ENCODE data around the gene KLC4.

The KLC4 gene

DNA sequence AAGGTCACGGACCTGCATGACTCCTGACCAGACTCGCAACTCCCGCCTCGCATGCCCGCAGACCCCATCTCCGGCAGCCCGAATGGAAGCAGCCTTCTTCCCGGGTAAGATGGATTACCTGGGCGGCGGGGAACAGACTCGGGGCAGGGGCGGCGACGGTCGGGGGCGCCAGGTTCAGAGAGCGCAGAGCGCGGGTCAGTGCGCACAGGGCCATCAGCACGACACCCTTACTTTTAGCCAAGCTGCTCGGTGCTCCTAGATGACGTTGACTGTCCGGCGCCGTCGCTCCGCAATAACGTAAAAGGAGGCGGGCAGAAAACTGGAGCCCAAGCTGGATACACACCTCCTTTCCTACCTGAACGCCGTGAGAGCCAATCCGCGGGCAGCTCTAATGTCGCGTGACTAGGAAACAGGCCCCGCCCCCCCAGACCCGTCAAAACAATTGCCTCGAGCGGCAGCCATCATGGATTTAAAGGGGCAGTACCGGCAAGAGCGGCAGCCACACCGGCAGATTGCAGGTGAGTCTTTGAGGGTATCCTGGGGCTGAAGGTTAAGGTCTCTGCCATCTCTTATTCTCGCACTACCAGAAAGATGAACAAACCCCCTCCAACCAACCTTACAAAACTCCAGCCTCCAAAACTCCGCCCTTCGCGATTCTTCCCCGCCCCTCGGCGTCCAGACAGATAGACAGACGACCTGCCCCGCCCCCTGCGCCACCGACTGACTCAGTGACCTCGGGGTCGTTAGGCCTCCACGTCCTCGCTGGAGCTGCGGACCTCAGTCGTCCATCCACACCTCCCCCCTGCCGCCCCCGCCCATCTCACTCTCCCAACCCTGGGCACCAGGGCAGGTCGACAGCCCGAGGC, at the start of gene KLC4, which contains the start of gene MRPL2:
TSS of gene KLC4 (plus strand) at position 464 of the 866 bp plus-strand sequence. CDS start 1,705 bp downstream, outside the sequence.
TSS of gene MRPL2 (minus strand) at position 267 of the 866 bp plus-strand sequence. CDS start at position 214, 53 bp downstream.
- peak; percentile 94 for DNase-seq (ENCODE audit: low read depth)

DNA sequence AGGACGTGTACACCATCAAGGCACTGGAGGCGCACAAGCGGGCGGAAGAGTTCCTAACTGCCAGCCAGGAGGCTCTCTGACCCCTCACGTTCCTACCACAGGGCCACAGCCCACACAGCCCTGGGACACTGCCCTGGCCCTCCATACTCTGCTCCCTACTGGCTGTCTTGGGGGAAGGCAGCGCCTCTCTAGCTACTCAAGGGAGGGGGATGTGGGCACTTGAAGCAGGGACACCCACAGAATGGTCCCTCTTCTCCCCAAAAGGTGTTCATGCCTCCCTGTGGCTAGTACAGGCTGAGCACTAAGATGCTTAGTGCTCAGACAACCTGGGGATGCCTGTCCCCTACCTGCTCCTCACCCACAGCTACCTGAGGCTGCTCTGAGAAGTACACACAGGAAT, 48.2 kb upstream of the KLC4 start:
- no peak for DNase-seq (ENCODE audit: low read depth)

DNA sequence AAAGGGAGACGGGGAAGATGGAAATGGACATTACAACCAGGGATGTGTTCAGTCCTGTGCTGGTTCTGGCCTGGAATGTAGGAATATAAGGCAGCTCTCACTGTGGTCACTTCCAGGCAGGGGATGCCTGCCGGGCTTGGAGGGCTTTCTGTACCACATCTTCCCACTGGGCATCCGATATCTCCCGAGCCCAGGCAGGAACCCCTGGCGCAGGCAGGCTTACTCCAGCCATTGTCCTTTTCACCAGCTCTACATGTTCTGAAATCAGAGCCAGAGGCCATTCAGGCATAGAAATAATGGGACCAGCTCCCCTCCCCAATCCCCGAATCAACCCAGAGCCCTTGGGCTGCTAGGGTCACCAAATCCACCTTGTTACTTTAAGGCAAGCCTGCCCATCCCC, 47.1 kb upstream of the KLC4 start:
- no peak for DNase-seq (ENCODE audit: low read depth)

DNA sequence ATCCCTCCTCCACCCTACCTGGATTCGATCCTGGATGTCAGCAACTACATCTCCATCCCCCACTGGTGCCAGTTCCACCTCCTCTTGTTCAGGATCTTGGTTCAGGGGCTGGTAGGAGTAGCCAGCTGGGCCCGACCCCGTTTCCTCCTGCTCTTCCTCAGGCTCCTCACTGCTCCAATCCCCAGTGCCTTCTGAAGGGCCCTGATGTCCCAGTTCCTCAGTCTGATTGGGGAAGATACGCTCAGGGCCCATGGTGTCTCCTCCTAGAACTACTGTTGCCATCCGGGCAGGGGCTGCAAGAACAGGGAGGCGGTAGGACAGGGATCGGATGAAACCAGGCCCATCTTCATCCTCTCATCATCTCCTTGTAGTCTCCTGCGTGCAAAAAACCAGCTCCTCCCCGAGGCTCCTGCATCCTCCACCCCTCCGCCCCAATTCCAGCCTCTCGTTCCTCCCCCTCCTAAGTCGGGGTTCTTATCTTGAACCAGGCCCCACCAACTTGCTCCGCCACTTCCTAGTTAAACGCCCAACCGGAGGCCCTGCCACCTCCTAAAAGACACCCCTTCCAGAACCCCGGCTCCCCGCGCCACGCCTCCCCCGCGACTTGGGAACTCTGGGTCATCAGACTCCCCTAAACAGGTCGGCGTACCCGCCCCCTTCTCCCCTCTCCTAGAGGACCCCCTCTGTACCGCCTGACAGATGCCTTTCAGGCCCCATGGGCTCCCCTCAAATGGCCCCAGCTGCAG, 46.2 kb upstream of the KLC4 start:
- peak; percentile 8 for DNase-seq (ENCODE audit: low read depth)

DNA sequence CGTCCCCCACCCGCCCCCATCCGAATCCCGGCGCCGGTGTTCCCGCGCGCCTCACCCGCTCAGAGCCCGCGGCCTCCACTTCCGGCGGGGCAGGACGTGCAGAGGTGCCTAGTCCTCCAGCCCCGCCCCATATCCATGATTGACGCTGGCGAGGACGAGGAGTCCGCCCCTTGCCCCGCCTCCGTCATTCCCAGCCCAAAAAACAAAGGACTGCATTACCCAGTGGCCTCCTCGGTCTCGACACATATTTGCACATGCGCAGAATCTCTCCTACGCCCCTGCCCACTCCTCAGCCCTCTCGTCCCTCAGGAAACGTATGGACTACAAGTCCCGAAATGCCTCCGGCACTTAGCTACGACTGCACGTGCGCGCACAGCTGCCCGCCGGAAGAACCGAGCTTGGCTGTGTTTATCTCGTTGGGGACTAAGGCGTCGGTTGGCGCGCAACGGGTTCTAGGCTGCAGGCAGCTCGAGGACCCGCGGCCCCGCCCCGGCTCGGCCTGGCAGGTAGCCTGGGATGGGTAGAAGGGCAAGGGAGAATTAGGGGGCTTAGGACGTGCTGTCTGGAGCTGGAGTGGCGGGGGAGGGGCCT, 45.5 kb upstream of the KLC4 start, which contains the start of the genes KLHDC3 and MEA1:
TSS of gene KLHDC3 (plus strand) at position 407 of the 591 bp plus-strand sequence. CDS start 2,944 bp downstream, outside the sequence.
TSS of gene MEA1 (minus strand) at position 104 of the 591 bp plus-strand sequence. CDS start 133 bp downstream, outside the sequence.
- peak; percentile 98 for DNase-seq (ENCODE audit: low read depth)

DNA sequence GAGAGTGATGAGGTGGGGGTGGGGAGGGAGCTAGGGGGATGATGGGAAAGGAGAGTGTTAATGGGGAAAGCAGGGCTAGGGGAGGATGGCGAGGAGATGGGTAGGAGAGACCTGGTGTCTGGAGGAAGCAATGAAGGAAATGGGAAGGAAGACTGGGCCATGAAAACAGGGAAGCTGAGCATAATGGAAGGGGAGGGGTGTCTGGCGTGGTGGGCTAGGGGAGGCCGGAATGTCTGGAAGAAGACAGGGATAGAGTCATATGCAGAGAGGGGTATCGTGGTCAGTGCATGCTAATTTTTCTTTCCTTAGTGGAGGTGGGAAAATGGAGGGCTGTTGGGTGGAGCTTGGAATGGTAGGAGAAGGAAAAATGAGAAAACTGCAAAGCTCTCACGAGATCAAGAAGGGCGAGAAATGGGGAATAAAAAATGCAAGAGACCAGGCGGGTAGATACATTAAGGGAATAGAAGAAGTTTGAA, 45.0 kb upstream of the KLC4 start:
- DNase-seq (ENCODE audit: low read depth): no peak

DNA sequence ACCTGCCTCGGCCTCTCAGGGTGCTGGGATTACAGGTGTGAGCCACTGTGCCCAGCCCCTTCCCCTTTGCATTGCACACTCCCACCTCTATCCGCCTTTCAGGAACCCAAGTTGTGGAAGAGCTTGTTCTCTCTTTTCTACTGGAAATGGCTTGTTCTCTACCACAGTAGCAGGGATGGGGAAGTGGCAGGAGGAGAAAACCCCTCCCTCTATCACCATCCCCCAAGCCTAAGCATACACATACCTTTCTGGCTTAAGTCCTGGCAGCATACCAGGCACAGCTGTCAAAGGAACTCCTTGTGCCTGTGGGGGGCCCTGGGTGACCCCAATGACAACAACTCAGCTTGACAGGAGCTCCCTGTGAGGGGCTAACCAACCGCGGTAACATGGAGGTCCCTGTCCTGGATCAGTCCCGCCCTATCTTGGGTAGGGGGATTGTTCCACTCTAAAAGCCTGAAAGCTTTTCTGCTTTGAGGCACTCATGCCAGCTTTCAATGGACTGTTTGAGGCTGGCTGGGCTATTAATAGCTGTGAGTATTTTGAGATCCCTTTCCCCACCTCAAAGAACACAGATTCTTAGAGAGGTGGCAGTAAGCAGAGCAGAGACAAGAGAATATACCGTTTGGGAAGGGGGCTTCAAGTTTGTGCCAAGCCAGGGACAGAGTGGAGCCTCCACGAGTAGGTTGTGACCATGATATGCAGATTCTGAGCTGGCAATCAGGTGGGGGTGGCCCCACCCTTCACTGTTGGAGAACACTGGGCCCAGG, 43.1 kb upstream of the KLC4 start:
- DNase-seq (ENCODE audit: low read depth): no peak

DNA sequence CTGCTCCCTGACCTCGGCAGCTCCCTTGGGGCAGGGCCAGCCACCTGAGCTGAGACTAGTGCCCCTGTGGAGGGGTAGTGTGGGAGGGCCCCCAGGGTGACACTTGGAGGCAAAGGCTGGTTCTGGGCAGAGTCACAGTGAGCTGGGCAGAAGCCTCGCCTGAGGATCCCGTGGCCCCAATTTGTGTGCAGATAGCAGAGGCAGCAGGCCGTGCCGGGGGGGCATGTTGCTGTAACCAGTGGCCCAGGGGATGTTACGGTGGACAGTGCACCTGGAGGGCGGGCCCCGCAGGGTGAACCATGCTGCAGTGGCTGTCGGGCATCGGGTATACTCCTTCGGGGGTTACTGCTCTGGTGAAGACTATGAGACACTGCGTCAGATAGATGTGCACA, 42.5 kb upstream of the KLC4 start:
- DNase-seq (ENCODE audit: low read depth): no peak

DNA sequence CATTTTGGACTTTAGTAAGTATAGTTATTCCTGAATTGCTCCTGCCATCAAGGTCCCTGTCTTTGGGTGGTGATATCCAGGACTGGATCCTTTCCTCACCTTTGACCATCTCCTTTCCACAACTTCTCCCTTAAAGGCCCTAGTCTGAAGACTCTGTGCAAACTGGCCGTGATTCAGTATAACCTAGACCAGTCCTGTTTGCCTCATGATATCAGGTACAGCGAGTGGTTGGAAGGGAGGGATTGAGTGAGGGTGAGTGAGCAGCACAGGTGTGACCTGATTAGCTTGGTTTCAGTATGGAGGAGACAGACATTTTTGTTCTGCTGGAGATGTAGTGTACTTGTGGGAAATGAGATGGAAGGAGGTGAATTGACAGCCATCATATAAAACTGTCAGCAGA, 40.3 kb upstream of the KLC4 start:
- no peak for DNase-seq (ENCODE audit: low read depth)

DNA sequence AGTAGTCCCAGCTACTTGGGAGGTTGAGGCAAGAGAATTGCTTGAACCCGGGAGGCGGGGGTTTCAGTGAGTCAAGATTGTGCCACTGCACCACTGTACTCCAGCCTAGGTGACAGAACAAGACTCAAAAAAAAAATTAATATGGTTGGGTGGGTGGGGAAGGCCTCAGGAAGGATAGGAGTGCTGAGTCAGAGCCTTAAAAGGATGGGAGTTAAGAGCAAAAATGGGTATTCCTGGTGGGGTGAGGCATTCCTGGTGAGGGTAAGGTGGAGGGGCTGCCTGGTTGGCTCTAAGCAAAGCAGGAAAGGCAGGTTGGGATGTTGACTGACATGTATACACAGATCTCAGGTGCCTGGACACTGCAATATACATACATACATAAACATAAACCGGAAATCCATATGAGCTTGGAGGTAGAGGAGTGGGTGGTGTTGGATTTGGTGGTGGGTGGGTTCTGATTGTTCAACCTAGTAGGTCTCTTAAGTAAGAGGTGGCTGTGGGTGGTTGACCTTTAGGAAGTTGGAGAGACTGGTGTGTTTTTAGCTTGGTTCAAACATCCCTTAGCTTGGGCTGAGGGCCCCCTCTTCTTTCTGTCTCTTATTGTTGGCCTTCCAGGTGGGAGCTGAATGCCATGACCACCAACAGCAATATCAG, 39.3 kb upstream of the KLC4 start:
- DNase-seq (ENCODE audit: low read depth): no peak

DNA sequence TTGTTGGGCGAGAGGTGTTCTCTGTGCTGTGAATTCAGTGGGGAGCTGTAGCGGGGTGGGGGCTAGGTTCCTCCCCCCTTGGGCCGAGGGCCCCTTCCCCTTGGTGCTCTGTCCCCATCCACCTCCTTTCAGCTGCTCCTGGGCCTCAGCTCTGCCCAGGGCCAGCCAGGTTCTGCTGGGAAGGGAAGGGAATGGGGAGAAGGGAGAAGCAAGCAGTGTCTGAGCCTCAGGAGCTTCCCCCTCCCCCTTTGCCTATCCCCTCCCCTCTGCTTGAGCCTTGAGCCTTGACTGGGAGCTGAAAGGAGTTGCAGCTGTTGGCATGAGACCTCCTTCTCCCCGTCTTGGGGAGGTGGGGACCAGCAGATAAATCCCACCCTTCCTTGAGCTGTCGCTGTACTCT, 38.6 kb upstream of the KLC4 start:
- no peak for DNase-seq (ENCODE audit: low read depth)

DNA sequence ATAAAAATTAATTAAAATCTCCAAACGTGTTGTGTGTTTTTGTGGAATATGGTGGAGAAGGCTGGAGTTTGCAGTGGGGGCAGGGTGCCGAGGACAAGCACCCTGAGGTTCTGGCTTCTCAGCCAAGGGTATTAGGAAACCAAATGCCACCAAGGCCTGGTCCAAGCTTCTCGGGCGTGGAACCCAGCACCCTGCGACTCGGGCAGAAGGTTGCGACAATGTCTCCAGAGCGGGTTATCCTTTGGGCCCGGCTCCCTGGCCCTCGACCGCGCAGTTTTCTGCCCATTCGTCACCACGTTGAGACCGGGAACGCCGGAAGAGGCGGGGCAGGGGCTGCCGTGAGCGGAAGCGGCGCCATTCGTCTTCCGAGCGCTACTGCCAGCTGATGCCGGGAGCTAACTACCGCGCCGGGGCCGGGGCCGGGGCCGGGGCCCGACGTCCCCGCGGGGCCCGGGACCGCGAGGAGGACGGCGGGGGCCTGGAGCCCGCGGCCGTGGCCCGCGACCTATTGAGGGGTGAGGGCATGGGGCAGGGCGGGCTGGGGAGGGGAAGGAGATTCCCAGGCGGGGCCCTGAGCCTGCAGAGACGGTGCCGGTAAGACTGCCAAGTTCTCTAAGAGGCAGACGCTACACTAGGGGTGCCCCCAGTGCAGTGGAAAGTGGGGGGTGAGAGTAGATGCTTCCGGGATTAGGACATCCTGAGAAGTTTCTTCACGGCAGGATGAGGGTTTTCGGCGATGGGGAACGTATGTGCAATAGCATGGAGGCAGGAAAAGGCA, 38.0 kb upstream of the KLC4 start, which contains the start of gene RRP36:
TSS of gene RRP36 (plus strand) at position 354 of the 778 bp plus-strand sequence. CDS start at position 386, 32 bp downstream.
- peak; percentile 30 for DNase-seq (ENCODE audit: low read depth)

DNA sequence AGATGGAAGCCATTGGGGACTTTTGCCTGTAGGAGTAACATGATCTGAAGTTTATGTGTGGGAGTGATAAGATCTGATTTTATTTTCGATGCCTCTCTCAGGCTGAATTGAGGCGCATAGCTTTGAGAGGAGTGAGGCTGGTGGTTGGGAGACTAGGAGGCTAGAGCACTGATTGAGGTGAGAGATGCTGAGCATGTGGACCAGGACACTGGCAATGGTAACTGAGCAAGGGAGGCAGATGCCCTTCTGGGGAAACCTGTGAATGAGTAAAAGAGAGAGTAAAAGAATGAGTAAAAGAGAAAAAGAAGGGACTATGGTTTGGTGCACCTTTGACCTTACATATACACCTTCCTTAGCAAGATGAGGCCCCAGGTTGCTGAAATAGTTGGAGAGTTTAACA, 35.0 kb upstream of the KLC4 start:
- no peak for DNase-seq (ENCODE audit: low read depth)

DNA sequence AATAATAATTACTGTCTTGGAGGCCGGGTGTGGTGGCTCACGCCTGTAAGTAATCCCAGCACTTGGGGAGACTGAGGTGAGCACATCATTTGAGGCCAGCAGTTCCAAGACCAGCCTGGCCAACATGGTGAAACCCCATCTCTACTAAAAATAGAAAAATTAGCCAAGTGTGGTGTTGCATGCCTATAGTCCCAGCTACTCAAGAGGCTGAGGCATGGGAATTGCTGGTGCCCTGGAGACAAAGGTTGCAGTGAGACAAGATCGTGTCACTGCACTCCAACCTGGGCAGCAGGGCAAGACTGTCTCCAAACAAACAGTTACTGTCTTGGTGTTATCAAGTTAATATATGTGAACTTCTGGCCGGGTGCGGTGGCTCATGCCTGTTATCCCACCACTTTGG, 33.1 kb upstream of the KLC4 start:
- DNase-seq (ENCODE audit: low read depth): no peak

DNA sequence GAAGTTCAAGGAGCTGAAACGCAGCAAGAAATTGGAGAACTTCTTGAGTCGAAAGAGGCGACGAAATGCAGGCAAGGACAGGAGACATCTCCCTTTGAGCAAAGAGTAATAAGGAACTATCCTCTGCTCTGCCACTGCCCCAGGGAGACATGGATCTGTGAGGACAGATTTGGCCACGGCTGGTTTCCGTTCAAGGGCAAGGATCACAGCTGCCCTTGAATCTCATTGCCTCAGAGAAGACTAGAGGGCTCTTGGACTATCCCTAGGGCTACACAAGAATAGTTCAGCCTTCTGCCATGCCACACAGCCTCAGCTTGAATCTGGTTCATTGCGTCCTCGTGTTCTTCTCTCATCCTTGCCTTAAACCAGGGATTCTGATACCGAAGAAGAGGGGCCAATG, 30.3 kb upstream of the KLC4 start:
- no peak for DNase-seq (ENCODE audit: low read depth)

DNA sequence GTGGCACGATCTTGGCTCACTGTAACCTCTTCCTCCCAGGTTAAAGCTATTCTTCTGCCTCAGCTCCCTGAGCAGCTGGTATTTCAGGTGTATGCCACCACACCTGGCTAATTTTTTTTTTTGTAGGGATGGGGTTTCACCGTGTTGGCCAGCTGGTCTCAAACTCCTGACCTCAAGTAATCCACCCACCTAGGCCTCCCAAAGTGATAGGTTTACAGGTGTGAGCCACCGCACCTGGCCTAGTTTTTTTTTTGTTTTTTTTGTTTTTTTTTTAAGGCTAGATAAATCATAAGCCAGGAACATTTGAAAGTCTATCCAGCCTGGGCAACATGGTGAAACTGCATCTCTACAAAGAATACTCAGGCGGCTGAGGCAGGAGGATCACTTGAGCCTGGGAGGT, 27.1 kb upstream of the KLC4 start:
- no peak for DNase-seq (ENCODE audit: low read depth)

DNA sequence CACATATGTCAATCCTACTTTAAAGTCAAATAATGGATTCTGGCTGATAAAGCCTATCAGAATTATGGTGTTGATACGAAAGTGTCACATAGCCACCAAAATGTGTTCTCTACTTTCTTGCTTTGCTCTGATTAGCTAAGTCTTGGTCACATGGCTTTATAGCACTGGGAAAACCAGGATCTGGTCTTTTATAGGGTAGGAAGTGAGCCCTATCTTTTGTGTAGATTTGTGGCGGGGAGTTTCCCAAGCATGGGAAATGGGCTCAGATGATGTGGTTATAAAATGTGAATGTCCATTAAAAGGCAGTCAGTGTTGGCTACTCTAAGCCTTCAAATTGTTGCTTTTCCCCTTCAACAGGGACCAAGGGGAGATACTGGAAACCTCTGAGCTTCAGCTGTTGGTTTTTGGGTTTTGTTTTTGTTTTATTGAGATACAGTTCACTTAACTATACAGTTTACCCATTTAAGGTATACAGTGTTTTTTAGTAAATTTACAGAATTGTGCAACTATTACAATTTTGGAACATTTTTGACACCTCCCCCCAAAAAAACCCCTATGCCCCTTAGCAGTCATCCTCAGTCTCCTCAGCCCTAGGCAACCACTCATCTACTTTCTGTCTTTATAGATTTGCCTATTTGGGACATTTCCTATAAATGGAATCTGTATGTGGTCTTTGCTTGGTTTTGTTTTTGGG, 25.8 kb upstream of the KLC4 start:
- no peak for DNase-seq (ENCODE audit: low read depth)

DNA sequence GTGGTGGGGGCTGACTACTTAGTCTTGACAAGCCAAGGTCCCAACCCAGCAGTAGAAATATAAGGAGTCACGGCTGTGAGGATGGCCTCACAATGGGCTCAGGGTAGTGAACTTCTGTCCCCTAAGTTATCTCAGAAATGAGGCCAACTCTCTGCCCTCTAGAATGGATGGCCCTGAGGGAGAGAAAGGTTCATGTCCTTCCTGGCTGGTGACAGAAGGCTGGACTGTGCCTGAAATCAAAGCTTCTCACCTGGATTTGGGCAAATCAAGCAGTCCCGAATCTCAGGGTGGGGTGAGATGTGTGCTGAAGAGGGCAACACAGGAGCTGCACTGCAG, 25.3 kb upstream of the KLC4 start:
- DNase-seq (ENCODE audit: low read depth): no peak

DNA sequence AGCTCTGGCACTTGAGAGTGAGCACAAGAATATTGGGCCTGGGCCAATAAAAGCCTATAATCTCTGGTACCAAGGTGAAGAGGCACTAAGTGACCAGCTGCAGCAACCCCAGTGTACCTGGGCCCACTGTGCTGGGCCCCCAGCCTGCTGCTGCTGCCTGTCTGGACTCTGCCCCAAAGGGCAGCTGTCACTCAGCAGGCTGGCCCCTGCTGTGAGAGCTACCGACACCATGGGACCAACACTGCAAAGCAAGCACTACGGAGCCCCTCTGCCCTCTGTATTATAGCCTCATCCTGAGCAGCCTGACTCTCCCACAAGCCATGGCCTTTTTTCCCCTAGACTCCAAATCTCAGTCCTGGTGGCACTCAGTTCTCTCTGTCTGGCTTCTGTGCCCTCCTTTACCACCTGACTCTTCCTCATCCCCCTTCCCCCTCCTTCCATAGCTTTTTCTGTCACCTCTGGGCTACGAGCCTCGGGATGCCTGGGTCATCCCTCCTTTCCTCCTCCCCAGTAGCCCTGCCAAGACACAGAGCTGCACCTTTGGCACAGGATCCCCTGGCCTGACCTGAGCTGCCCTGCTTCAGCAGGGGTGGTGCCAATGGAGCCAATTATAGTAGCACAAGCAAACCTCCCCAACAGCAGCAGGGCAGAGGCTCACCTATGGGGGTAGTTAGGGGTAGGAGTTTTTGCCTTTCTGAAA, 23.8 kb upstream of the KLC4 start:
- no peak for DNase-seq (ENCODE audit: low read depth)

All from HS-5 (cell line).